Activated CD4-positive, CD25-positive, alpha-beta regulatory T cell treated with anti-CD3 and anti-CD28 coated beads, Interleukin-2, amount 50 U/mL, for 16 hours (primary cell): Measurements from ENCODE around the gene SAMHD1.
"Not testable (repeated sequence)": the region's sequence is repeated elsewhere in the genome, so short reads cannot be mapped to it uniquely, and the experiment has no call there.

Source experiments
- DNase-seq: peaks from one replicate; pipeline ENCODE4 v3.0.0-alpha.2; 2020; ENCODE audit warnings: low read depth, low spot score

The SAMHD1 gene

GRCh38 chr20:36916199-36916598 lies 35.3 kb downstream of the SAMHD1 start:
- DNase-seq, result no peak

GRCh38 chr20:36908603-36909002 lies 42.9 kb downstream of the SAMHD1 start:
- DNase-seq, result no peak

GRCh38 chr20:36906086-36906485 lies 45.4 kb downstream of the SAMHD1 start:
- not testable (repeated sequence) for DNase-seq

DNA sequence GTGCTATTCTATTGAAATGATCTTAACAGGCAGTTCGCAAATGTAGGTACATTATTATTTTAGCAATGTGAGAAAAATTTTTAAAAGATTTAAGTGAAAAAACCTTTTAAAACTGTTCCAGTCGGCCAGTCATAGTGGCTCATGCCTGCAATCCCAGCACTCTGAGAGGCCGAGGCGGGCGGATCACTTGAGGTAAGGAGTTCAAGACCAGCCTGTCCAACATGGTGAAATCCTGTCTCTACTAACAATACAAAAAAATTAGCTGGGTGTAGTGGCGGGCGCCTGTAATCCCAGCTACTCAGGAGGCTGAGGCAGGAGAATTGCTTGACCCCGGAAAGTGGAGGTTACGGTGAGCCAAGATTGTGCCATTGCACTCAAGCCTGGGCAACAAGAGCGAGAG lies 45.9 kb downstream of the SAMHD1 start:
- not testable (repeated sequence) for DNase-seq

DNA sequence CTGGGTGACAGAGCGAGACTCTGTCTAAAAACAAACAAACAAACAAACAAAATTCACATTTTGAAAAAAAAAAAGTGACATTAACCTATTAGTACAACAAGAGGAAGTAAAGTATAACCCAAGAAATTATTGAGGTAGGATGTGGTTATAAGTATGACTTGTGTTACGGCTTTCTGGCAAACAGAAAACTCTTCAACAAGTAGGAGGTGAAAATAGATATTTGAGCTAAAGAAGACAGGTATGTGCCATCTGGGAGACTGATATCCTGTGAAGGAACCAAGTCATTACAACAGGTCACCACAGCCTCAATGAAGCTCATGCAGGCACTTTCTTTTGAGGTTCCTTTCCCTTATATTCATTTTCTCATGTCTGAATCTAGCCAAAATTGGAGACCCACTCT lies 46.8 kb downstream of the SAMHD1 start:
- no peak for DNase-seq

DNA sequence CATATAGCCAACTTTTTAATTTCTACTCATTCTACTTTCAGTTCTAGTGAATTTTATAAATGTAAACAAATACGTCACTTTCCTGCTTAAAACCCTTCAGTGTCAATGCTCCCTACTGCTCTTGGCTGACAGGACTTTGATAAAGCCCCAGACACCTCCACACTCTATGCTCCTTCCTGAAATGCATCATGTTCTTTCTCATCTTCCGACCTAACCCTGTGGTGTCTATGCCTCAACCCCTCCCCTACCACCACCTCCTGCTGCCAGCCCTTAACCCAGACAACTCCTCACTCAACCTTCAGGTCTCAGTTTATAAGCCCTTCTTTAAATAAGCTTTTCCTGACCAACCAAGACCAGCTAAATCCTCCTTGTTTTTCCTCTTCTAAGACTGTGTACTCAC lies 56.5 kb downstream of the SAMHD1 start:
- DNase-seq, result no peak

DNA sequence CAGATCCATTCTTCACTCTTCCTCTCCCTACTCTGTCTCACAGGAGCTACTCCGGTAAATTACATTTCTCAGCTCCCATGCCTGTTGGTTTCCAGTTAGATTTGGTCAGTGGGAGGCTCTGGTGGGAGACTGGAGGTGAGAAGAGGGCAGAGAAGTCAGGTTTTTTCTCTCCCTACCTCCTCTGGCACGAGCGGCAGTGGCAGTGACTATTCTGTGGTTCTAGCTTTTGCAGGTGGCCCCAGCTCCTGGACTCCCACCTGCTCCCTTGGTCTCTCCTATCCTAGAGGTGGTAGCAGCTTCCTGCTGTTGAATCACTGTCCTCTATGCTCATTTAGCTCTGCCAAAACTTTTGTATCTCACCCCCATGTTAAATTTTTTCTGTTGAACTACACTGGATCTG lies 57.7 kb downstream of the SAMHD1 start:
- DNase-seq, result no peak

GRCh38 chr20:36891211-36891610 lies 60.3 kb downstream of the SAMHD1 start:
- no peak for DNase-seq

- DNase-seq, result no peak
These were observed 60.9 kb downstream of the SAMHD1 start for GRCh38 chr20:36890586-36890985.

DNA sequence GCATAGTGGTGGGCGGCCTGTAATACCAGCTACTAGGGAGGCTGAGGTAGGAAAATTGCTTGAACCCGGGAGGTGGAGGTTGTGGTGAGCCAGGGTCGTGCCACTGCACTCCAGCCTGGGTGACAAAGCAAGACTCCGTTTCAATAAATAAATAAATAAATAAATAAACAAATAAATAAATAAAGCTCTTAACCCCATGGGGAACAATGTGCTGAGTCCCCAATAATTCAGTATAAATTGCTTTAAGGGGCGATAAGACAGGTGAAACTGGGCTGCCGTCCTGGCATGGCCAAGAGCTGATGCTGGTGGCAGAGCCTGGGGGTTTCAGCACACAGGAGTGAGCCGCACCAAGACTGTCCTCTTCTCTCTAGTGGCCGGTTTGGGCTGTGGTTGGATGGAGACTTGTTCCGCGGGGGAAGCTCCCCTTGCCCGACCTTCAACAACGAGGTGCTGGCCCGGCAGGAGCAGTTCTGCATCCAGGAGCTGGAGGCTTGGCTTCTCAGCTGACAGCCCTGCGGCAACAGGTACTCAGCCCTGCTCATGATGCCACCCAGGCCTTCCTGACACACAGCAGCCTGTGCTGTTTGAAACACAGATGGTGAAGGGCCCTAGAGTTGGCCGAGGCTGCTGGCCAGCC lies 62.5 kb downstream of the SAMHD1 start:
- DNase-seq, result no peak

- no peak for DNase-seq
These were observed 63.8 kb downstream of the SAMHD1 start for GRCh38 chr20:36887752-36888090.

- DNase-seq, result peak; percentile 54
These were observed 64.4 kb downstream of the SAMHD1 start for GRCh38 chr20:36886859-36887751.

DNA sequence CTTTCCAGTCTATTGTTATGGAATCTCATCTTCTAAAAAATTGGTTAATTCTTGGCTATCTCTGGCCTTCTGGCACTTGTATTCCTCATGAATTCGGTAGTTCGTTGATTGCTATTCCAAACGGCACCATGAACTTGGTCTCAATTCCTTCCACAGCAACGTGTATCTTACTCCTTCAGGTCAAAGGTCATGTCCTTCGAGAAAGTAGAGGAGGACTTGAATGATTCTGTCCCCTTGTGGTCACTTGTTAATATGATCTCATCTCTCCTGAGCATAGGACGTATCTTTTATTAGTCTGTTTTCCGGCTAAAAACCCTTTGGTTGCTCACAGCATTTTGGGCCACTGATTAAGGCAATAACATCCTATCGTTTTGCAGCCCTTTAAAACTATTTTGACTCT lies 66.2 kb downstream of the SAMHD1 start:
- no peak for DNase-seq

DNA sequence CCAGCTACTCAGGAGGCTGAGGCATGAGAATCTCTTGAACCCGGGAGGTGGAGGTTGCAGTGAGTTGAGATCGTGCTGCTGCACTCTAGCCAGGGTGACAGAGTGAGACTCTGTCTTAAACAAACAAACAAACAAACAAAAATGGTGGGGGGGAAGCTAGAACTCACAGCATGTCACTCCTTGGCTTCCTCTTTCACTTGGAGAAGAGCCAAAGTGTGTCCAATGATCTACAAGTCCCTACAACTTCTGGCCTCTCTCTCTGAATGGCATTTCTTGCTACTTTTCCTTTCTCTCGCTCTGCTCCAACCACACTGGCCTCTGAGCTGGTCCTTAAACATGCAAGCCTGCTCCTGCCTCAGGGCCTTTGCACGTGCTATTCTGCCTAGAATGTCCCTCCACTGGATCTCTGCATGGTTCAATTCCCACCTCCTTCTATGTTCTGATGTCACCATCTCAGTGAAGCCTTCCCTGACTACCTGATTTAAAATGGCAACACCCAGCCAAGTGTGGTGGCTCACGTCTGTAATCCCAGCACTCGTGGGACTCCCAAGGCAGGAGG lies 67.5 kb downstream of the SAMHD1 start:
- DNase-seq, result no peak

DNA sequence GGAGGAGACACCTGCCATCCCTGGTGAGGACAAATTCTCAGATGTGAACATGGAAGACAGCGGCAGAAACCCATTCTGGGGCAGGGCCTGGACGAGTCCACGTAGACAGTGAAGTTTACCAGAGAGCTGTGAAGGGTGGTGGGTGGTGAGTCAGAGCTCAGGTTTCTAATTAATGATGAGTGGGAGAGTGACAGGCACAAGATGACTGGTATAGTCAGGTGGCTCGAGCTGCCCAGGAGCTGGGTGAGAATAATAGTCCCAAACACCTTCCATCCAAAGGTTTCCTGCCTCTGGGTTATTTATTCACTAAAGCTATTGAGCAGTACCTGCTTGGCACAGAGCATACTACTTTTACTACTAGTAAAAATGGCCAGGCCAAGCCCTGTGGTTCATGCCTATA lies 69.6 kb downstream of the SAMHD1 start:
- DNase-seq, result no peak

DNA sequence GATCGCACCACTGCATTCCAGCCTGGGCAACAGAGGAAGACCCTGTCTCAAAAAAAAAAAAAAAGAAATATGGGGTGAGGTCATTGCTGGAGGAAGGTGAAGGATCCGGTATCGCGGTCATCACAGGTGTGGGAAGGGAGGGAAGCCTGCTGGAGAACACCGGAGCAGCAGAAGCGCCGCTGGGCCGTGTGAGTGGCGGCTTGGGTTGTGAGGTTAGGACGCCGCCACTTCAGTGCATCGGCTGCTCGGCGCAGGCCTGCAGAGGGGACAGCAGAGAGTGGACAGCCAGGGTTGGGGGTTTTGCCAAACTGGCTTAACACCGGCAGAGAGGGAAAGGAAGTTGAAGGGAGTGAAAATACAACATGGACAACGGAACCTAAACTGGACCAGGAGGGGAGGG lies 70.2 kb downstream of the SAMHD1 start:
- no peak for DNase-seq

DNA sequence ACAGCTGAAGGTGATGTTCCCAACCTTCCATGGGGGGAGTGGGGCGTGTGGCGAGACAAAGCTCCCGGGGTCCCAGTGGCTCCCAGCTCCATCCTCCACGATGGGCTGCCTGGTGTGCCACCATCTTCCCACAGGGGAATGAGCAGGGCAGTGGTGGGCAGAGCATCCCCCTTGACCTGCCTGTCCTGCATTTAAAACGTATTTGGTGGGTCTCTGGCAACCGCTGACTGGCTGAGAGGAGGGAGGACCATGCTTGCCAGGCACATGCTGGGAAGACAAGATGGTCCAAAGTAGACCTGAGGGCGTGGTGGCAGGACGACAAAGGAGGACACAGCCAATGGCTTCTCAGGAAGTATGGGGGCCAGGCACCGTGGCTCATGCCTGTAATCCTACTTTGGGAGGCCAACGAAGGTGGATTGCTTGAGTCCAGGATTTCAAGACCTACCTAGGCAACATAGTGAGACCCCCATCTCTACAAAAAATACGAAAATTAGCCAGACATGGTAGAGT lies 70.7 kb downstream of the SAMHD1 start:
- DNase-seq, result no peak

DNA sequence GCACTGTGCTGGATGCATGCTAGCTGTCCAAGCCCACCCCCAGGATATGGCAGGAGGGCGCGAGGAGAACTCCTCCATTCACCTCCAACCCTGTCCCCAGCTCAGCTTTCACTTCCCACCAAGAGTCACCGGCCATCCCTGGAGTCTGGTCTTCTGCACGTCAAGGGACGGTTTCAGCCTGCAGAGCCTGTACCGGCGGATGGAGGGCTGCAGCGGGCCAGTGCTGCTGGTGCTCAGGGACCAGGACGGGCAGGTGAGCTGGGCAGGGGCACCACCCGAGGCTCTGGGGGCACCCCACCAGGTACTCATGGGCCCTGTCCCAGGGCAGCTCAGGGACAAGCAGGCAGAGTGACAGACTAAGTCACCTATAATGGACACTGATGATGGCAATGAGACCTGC lies 72.6 kb downstream of the SAMHD1 start:
- DNase-seq, result no peak

DNA sequence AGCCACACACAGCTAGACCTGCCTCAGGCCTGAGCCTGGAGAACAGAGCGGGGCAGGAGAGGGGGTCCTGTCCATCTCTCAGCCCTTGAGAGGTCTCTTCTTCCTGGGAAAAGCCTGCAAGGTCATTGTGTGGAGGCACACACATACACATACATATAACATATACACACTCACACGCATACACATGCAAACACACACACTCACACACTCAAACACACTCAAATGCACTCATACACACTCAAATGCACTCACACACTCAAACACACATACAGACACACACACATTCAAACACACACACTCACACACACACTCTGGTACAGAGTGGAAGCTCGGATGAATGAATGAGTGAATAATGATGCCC lies 75.1 kb downstream of the SAMHD1 start:
- DNase-seq, result no peak

DNA sequence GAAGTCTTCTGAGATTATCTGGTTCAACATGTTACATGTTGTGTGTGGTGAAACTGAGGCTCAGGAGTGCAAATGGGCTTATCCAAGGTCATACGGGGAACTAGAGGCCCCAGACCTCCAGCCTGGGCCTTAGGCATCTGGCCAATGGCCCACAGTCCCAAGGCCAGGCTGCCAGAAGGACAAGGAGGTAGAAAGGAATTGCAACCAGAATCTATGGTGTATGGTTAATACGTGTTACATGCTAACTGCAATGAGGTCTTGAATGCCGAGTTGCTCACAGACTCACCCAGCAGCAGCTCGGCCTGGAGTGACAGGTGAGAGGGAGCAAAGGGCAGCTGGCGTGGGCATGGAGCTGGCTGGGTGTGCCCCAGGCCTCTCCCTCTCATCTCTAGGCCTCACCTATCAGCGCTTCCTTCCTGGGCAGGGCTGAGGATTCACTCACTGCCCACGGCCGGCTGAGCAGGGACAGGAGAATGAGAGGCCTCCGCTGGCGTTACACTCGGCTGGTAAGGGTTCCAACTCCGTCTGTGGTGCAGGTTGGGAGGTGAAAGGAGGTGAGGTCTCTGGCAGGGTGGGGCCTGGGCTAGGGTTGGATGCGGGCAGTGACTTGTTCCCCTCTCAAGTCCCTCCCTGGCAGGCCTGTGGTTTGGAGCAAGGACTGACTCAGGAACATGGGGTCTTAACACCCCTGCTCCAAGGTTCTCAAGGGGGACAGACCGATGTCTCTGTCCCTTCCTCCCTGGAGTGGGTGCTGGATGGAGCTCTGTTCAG lies 75.6 kb downstream of the SAMHD1 start, which contains the start of gene TLDC2:
TSS of gene TLDC2 (plus strand) at position 437 of the 771 bp plus-strand sequence. CDS start at position 474, 37 bp downstream.
- no peak for DNase-seq

DNA sequence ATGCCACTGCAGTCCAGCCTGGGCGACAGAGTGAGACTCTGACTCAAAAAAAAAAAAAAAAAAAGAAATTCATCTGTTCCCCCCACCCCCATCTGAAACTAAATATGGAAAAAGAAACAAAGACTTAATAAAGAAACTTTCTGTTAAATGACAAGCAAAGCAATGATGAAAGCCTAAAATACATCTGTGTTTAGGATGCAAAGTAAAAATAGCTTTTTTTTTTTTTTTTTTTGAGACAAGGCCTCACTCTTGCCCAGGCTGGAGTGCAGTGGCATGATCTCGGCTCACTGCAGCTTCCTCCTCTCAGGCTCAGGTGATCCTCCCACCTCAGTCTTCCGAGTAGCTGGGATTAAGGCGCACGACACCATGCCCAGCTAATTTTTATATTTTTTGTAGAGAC lies 76.4 kb downstream of the SAMHD1 start:
- DNase-seq, result not testable (repeated sequence)
